ENCODE results near the gene ASB8. TPM values are rescaled to one million over a fixed set of nuclear protein-coding genes. Genes with fewer than 3 reads are reported as not detected.

ASB8 gene
- polyA plus RNA-seq, 2 of the 4 experiments (the other 2 are of a cell fraction): 16.2 to 25.6 TPM

- no peak overlapping the region for H3K4me3 ChIP-seq
- no peak for TF ChIP-seq MAZ (IDR thresholded peaks at IDR 0.05; ENCODE audit: borderline replicate concordance, low read depth, low read length)
- TF ChIP-seq EP300 (IDR thresholded peaks at IDR 0.05): no peak
- no peak for TF ChIP-seq HDAC2 (IDR thresholded peaks at IDR 0.05)
- TF ChIP-seq, protein P1, sequence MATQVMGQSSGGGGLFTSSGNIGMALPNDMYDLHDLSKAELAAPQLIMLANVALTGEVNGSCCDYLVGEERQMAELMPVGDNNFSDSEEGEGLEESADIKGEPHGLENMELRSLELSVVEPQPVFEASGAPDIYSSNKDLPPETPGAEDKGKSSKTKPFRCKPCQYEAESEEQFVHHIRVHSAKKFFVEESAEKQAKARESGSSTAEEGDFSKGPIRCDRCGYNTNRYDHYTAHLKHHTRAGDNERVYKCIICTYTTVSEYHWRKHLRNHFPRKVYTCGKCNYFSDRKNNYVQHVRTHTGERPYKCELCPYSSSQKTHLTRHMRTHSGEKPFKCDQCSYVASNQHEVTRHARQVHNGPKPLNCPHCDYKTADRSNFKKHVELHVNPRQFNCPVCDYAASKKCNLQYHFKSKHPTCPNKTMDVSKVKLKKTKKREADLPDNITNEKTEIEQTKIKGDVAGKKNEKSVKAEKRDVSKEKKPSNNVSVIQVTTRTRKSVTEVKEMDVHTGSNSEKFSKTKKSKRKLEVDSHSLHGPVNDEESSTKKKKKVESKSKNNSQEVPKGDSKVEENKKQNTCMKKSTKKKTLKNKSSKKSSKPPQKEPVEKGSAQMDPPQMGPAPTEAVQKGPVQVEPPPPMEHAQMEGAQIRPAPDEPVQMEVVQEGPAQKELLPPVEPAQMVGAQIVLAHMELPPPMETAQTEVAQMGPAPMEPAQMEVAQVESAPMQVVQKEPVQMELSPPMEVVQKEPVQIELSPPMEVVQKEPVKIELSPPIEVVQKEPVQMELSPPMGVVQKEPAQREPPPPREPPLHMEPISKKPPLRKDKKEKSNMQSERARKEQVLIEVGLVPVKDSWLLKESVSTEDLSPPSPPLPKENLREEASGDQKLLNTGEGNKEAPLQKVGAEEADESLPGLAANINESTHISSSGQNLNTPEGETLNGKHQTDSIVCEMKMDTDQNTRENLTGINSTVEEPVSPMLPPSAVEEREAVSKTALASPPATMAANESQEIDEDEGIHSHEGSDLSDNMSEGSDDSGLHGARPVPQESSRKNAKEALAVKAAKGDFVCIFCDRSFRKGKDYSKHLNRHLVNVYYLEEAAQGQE (IDR thresholded peaks at IDR 0.05): no peak
- no peak for TF ChIP-seq RCOR1 (IDR thresholded peaks at IDR 0.05; ENCODE audit: low read depth, low read length)
- TF ChIP-seq, protein P2, sequence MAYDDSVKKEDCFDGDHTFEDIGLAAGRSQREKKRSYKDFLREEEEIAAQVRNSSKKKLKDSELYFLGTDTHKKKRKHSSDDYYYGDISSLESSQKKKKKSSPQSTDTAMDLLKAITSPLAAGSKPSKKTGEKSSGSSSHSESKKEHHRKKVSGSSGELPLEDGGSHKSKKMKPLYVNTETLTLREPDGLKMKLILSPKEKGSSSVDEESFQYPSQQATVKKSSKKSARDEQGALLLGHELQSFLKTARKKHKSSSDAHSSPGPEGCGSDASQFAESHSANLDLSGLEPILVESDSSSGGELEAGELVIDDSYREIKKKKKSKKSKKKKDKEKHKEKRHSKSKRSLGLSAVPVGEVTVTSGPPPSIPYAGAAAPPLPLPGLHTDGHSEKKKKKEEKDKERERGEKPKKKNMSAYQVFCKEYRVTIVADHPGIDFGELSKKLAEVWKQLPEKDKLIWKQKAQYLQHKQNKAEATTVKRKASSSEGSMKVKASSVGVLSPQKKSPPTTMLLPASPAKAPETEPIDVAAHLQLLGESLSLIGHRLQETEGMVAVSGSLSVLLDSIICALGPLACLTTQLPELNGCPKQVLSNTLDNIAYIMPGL (CRISPR knock-in tag; IDR thresholded peaks at IDR 0.05; ENCODE audit: borderline replicate concordance): no peak
- no peak for TF ChIP-seq RAD21 (conservative IDR thresholded peaks at IDR 0.05 in 1 of 2, IDR thresholded peaks at IDR 0.05 in 1 of 2)
- TF ChIP-seq, protein P3, sequence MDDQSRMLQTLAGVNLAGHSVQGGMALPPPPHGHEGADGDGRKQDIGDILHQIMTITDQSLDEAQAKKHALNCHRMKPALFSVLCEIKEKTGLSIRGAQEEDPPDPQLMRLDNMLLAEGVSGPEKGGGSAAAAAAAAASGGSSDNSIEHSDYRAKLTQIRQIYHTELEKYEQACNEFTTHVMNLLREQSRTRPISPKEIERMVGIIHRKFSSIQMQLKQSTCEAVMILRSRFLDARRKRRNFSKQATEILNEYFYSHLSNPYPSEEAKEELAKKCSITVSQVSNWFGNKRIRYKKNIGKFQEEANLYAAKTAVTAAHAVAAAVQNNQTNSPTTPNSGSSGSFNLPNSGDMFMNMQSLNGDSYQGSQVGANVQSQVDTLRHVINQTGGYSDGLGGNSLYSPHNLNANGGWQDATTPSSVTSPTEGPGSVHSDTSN (IDR thresholded peaks at IDR 0.05): no peak
- TF ChIP-seq RNF2 (IDR thresholded peaks at IDR 0.05; ENCODE audit: borderline replicate concordance, low read depth): no peak
- TF ChIP-seq, protein P4, sequence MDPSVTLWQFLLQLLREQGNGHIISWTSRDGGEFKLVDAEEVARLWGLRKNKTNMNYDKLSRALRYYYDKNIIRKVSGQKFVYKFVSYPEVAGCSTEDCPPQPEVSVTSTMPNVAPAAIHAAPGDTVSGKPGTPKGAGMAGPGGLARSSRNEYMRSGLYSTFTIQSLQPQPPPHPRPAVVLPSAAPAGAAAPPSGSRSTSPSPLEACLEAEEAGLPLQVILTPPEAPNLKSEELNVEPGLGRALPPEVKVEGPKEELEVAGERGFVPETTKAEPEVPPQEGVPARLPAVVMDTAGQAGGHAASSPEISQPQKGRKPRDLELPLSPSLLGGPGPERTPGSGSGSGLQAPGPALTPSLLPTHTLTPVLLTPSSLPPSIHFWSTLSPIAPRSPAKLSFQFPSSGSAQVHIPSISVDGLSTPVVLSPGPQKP (IDR thresholded peaks at IDR 0.05; ENCODE audit: low read depth, low read length): no peak
- TF ChIP-seq SMC3 (IDR thresholded peaks at IDR 0.05): no peak
- TF ChIP-seq ZFP36 (IDR thresholded peaks at IDR 0.05; ENCODE audit: borderline replicate concordance, partially characterized antibody): no peak
- TF ChIP-seq NR3C1 (IDR thresholded peaks at IDR 0.05): no peak
- no peak for TF ChIP-seq E2F6 (IDR thresholded peaks at IDR 0.05; ENCODE audit: borderline replicate concordance, low read depth)
- TF ChIP-seq KDM1A (IDR thresholded peaks at IDR 0.05; ENCODE audit: low read depth): no peak
- TF ChIP-seq, protein P5, sequence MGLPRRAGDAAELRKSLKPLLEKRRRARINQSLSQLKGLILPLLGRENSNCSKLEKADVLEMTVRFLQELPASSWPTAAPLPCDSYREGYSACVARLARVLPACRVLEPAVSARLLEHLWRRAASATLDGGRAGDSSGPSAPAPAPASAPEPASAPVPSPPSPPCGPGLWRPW (IDR thresholded peaks at IDR 0.05): no peak
- TF ChIP-seq MAFK (IDR thresholded peaks at IDR 0.05; ENCODE audit: partially characterized antibody): no peak
- TF ChIP-seq FOSL2 (IDR thresholded peaks at IDR 0.05): no peak
- no peak for TF ChIP-seq FOSL2 (CRISPR knock-in tag; IDR thresholded peaks at IDR 0.05)
- TF ChIP-seq HEYL (CRISPR knock-in tag; IDR thresholded peaks at IDR 0.05): no peak
- no peak for TF ChIP-seq EHF (CRISPR knock-in tag; IDR thresholded peaks at IDR 0.05)
- H3K27ac ChIP-seq: no peak overlapping the region
- no peak for DNase-seq (ENCODE audit: low read depth in 1 of 2, low spot score in 1 of 2)
- 64% methylated on average over 1 of the region's 1 CpG for WGBS (ENCODE audit: missing lambda C conversion rate)
- H3K9me3 ChIP-seq: no peaks in the 10 kb centered on the region
- H3K4me2 ChIP-seq: no peak overlapping the region
- no peak for ATAC-seq
- H3K4me1 ChIP-seq: peaks cover 34% of the 10 kb centered on the region; the same call in 2 of the 3 replicates
- CTCF ChIA-PET: interaction anchor here (0.6 to 1.5 kb wide), 5 partner anchors 9 to 429 kb away, joined by 3 to 4 read pairs (median 4); partner anchors contain the start of gene CCDC184
- POLR2A ChIA-PET: no interaction called here
- FAIRE-seq: no peak
Measured at GRCh38 chr12:48192861-48193260, 35.5 kb upstream of the ASB8 start.

All from A549 (cell line).